Pulmonary artery endothelial cell (primary cell): ENCODE results near the gene COL1A1. TPM values are rescaled to one million over a fixed set of nuclear protein-coding genes. Genes with fewer than 3 reads are reported as not detected.

Experiments
- DNase-seq: peaks from one replicate; pipeline ENCODE4 v3.0.0-alpha.2; 2011; ENCODE audit warnings: low read depth, low spot score
- total RNA-seq: library from RNA; depleted of rRNA; stranded (reverse); fragments of >200 nt; gene quantifications from 2 replicates; pipeline ENCODE4 v1.2.3, GENCODE V29; 2014

The COL1A1 gene
- total RNA-seq, 1 donor from 2014 or later = 0.26 TPM

GRCh38 chr17:50173335-50173941 lies 28.0 kb downstream of the COL1A1 start:
- no peak for DNase-seq

DNA sequence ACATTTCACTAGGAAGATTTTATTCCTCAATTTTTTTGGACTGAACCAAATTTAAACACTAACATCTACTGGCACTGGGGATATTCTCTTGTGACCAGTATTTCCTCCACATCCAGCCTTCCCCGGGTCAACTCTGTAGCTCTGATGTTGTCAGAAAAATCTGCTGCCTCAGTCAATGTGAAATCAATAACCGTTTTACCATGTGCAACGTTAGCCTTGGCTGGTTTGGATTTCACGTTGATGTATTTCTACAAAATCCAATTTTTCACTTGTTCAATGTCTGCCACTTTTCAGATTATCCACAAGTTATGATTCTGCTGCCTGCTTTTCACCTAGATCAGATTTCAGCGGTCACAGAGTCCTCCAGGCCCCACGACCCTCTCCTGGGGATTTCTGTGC lies 28.5 kb downstream of the COL1A1 start:
- no peak for DNase-seq

DNA sequence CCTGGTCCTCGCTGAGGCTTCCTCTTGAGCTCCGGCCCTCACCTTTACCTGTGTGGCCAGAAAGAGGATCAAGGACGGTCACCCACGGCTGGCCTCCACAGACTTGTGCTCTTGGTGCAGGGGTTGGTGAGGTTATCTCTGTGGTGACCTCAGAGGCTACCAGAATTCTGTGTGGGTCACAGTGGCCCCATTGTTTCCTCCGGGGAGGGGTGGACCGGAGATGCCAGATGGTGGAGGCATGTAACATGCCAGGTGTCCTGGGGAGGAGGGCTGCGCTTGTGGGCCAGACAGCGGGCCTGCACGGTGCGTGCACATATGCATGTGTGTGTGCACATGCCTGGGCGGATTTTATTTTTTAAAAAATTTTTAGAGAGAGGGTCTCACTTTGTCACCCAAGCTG lies 29.3 kb downstream of the COL1A1 start:
- no peak for DNase-seq

DNA sequence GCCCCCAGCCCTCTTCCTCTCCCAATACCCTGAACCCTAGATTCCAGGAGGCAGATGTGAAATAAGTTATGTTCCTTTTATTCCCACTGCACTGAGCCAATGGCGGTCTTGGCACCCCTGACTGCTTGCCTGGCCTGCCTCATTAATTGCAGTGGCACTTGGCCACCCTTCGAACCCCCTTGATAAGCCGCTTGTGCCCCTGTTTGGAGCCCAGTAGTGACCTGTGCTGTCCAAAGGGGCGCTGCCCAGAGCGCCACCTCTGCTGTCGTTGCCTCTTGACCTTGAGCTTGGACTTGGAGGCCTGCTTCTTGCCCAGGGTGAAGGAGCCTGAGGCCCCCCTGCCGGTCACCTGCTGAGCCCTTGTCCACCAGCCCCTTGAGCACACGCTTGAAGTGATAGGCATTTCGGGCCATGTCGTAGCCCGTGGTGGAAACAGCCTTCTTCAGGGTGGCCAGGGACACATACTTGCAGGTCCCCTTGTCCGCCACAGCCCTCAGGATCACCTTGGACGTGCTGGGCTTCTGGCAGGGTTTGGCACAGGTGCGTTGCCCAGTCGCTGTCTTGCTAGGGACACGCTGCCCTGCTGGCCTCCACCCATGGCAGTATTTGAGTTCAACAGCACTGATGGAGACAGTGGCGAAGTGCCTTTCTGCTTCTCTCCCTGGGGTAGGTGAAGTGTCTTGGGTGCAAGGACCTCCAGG lies 29.9 kb downstream of the COL1A1 start:
- no peak for DNase-seq

GRCh38 chr17:50170662-50171370 lies 30.6 kb downstream of the COL1A1 start:
- DNase-seq = no peak

GRCh38 chr17:50169881-50170459 lies 31.5 kb downstream of the COL1A1 start:
- DNase-seq = no peak

- DNase-seq = no peak
Measured at GRCh38 chr17:50169121-50169764, 32.2 kb downstream of the COL1A1 start.

GRCh38 chr17:50168319-50168718 lies 33.1 kb downstream of the COL1A1 start:
- DNase-seq = no peak

GRCh38 chr17:50167371-50167770 lies 34.1 kb downstream of the COL1A1 start:
- no peak for DNase-seq

DNA sequence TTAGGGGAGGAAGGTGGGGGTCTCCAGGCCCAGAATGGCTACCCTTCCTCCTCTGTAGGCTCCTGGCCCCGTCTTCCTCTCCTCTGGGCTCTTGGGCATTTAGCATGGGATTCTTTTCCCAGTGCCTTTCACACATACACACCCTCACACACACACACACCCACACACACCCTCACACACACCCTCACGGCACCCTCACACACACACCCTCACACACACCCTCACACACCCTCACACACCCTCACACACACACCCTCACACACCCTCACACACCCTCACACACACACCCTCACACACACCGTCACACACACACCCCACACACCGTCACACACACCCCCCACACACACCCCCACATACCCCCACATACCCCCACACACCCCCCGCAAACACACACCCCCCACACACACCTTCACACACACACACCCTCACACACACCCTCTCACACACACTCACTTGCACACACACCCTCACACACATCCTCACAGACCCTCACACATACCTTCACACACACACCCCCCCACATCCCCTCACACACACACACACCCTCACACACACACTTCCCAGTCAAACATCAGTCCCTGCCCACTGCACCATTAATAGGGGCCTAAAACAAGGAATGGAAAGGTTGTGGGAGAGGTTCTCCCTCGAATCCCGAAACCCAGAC lies 34.8 kb downstream of the COL1A1 start:
- DNase-seq = no peak

DNA sequence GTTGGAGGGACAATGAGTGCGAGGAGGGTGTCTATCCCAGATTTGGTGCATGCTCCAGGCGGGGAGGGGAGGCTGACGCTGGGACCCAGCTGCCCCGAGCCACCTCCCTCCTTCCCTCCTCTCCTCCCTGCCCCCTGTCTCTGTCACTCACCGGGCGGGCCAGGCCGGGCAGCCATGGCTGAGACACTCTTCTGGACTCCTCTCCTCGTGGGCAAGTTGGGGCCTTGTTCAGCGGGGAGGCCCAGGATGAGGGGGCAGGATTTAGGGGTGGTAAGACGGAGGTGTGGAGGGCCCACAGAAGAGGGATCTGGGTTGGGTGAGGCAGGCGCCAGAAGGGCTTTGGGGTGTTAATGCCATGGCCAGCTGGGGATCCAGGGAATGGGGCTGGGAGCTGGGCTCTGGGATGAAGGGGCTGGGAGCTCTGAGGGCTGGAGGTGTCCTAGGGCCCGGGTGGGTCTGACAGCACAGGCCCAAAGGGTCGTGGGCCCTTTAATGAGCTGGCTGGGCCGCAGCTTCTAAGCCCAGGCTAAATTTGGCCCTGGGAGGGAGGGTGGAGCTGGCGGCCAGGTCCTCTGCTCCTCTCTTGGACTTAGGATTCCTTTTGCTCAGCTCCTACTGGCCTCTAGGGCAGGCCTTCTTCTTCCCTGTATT lies 35.4 kb downstream of the COL1A1 start, which contains the start of gene SGCA:
Gene SGCA (plus strand): TSS at position 139 of the 651 bp plus-strand sequence. CDS start 36 bp downstream, at position 175.
- no peak for DNase-seq

GRCh38 chr17:50165466-50165865 lies 36.0 kb downstream of the COL1A1 start:
- DNase-seq = no peak

- DNase-seq = no peak
Measured at GRCh38 chr17:50165066-50165465, 36.4 kb downstream of the COL1A1 start.

DNA sequence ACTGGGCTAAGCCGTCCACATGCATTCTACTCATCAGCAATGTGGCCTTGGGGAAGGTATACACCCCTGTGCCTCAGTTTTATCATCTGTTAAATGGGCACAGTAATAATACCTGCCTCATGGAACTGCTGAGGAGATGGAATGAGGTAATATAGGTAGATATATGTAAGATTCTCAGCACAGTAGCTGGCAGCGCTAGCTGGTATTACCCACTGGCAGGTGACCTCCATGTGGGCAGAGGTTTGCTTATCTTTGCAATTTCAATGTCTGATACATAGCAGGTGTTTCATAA lies 36.8 kb downstream of the COL1A1 start:
- DNase-seq = no peak

DNA sequence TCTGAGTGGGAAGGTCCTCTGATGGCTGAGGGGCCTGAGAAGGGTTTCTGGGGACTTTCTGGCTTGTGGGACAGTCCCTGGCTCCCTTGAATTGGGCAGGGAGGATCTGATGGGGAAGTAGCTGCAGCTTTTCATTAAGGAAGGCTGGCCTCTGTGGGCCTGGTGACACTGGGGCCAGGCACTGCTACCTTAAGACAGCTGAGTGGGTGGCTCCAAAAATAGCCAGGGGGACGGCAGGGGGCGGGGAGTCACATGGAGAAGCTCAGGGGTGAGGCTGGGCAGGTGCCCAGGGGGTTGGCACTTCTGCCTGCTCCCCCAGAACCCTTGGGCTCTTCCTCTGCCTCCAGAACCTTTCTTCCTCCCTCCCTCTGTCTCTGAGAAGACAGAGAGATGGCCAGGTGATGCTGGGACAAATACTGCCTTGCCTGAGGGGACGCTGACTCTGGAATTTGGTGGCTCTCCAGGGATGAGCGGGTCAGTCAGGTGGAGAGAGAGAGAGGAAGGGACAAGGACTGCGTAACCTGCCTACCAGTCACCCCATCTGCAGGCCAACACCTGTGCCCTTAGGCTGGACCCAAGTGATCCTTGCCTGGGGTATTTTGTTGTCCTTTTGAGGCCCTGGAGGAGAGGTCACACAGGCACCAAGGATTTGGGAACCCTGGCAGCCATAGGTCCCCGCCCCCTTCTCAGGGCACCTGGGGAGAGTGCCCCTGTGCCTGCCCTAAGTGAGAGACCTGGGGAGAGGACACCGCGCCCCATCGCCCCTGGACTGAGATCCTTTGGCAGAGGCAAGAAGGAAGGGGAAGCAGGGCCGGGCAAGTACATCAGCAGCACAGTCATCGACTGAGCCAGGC lies 37.4 kb downstream of the COL1A1 start:
- no peak for DNase-seq

- DNase-seq = no peak
Measured at GRCh38 chr17:50162466-50163254, 38.8 kb downstream of the COL1A1 start.

- no peak for DNase-seq
Measured at GRCh38 chr17:50161911-50162288, 39.5 kb downstream of the COL1A1 start.

- DNase-seq = peak; percentile 63
Measured at GRCh38 chr17:50161023-50161910, 40.2 kb downstream of the COL1A1 start.
